Measurements from ENCODE around the gene SHLD1.
"Not testable (repeated sequence)": the region's sequence is repeated elsewhere in the genome, so short reads cannot be mapped to it uniquely, and the experiment has no call there.

Gene SHLD1

GRCh38 chr20:5749952-5750779, at the start of gene SHLD1:
Gene SHLD1 (plus strand): TSS chr20:5750401. CDS start chr20:5772866, 22,465 bp downstream.
- DNase-seq (ENCODE audit: low spot score), result peak; percentile 89

- DNase-seq (ENCODE audit: low spot score), result not testable (repeated sequence)
Measured at GRCh38 chr20:5702339-5702738, 47.9 kb upstream of the SHLD1 start.

- no peak for DNase-seq (ENCODE audit: low spot score)
Measured at GRCh38 chr20:5703681-5704101, 46.5 kb upstream of the SHLD1 start.

GRCh38 chr20:5705827-5706226, 44.4 kb upstream of the SHLD1 start:
- no peak for DNase-seq (ENCODE audit: low spot score)

GRCh38 chr20:5706797-5707196, 43.4 kb upstream of the SHLD1 start:
- DNase-seq (ENCODE audit: low spot score), result no peak

GRCh38 chr20:5710551-5710950, 39.6 kb upstream of the SHLD1 start:
- DNase-seq (ENCODE audit: low spot score), result no peak

- peak; percentile 56 for DNase-seq (ENCODE audit: low spot score)
Measured at GRCh38 chr20:5714261-5715041, 35.8 kb upstream of the SHLD1 start.

GRCh38 chr20:5715071-5715841, 34.9 kb upstream of the SHLD1 start:
- no peak for DNase-seq (ENCODE audit: low spot score)

- DNase-seq (ENCODE audit: low spot score), result no peak
Measured at GRCh38 chr20:5716953-5717352, 33.2 kb upstream of the SHLD1 start.

- DNase-seq (ENCODE audit: low spot score), result no peak
Measured at GRCh38 chr20:5718896-5719595, 31.2 kb upstream of the SHLD1 start.

GRCh38 chr20:5719861-5720403, 30.3 kb upstream of the SHLD1 start:
- no peak for DNase-seq (ENCODE audit: low spot score)

- no peak for DNase-seq (ENCODE audit: low spot score)
Measured at GRCh38 chr20:5720696-5721095, 29.5 kb upstream of the SHLD1 start.

GRCh38 chr20:5721356-5721755, 28.8 kb upstream of the SHLD1 start:
- DNase-seq (ENCODE audit: low spot score), result not testable (repeated sequence)

- DNase-seq (ENCODE audit: low spot score), result no peak
Measured at GRCh38 chr20:5722927-5723326, 27.3 kb upstream of the SHLD1 start.

GRCh38 chr20:5725183-5725463, 25.1 kb upstream of the SHLD1 start:
- DNase-seq (ENCODE audit: low spot score), result not testable (repeated sequence)

- no peak for DNase-seq (ENCODE audit: low spot score)
Measured at GRCh38 chr20:5727018-5727515, 23.1 kb upstream of the SHLD1 start.

GRCh38 chr20:5729348-5729747, 20.9 kb upstream of the SHLD1 start:
- no peak for DNase-seq (ENCODE audit: low spot score)

- no peak for DNase-seq (ENCODE audit: low spot score)
Measured at GRCh38 chr20:5730131-5730530, 20.1 kb upstream of the SHLD1 start.

GRCh38 chr20:5731753-5732366, 18.3 kb upstream of the SHLD1 start:
- DNase-seq (ENCODE audit: low spot score), result no peak

- DNase-seq (ENCODE audit: low spot score), result no peak
Measured at GRCh38 chr20:5734602-5735001, 15.6 kb upstream of the SHLD1 start.

Data from NAMALWA (cell line).